Uterus (tissue), 2 donors: ENCODE data around the gene METTL5.

ENCODE experiments used
- POLR2A ChIP-seq, 2 donors: fragments of 450-650 bp; IDR thresholded peaks; one replicate each; pipeline ENCODE4 v1.6.1; 2016; ENCODE audit warnings: antibody characterized with exemption in 2 of 2, mild to moderate bottlenecking in 1 of 2, moderate library complexity in 1 of 2
- TF ChIP-seq, protein P1 (sequence below), 4 experiments: fragments of 200-600 bp in 2 of 4; fragments of 450-650 bp in 2 of 4; sonication (generic) in 2 of 4; IDR thresholded peaks; one replicate each; pipeline ENCODE4 v1.5.1; 2016 to 2019; ENCODE audit warnings: antibody characterized with exemption in 4 of 4, mild to moderate bottlenecking in 2 of 4, moderate library complexity in 1 of 4

DNA sequence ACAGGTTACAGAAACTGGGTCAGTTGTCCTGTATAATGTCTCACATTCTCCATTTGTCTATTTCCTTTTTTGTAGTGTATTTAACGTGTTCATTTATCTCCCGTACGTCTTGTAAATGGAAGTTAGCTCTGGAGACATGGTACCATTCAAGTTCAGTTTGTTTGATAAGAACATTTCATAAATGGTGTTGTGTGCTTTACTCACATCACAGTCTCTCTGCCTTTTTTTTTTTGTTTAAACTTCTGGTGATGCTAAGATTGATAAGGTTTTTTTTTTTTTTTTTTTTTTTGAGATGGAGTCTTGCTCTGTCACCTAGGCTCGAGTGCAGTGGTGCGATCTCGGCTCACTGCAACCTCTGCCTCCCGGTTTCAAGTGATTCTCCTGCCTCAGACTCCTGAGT, 44.2 kb upstream of the METTL5 start:
- TF ChIP-seq, protein P1, sequence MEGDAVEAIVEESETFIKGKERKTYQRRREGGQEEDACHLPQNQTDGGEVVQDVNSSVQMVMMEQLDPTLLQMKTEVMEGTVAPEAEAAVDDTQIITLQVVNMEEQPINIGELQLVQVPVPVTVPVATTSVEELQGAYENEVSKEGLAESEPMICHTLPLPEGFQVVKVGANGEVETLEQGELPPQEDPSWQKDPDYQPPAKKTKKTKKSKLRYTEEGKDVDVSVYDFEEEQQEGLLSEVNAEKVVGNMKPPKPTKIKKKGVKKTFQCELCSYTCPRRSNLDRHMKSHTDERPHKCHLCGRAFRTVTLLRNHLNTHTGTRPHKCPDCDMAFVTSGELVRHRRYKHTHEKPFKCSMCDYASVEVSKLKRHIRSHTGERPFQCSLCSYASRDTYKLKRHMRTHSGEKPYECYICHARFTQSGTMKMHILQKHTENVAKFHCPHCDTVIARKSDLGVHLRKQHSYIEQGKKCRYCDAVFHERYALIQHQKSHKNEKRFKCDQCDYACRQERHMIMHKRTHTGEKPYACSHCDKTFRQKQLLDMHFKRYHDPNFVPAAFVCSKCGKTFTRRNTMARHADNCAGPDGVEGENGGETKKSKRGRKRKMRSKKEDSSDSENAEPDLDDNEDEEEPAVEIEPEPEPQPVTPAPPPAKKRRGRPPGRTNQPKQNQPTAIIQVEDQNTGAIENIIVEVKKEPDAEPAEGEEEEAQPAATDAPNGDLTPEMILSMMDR (IDR thresholded peaks at IDR 0.05) = no peak
- no peak for TF ChIP-seq POLR2A (IDR thresholded peaks at IDR 0.05)
